Measurements from ENCODE around the gene RECQL.

- TF ChIP-seq CTCF (conservative IDR thresholded peaks at IDR 0.05 in 1 of 2, IDR thresholded peaks at IDR 0.05 in 1 of 2; ENCODE audit: low read depth in 1 of 2, low read length in 2 of 2) (no peak), EZH2 (IDR thresholded peaks at IDR 0.05; ENCODE audit: low read length, missing control alignments) (no peak)
Observed at GRCh38 chr12:21451529-21451928, 49.9 kb downstream of the RECQL start.

Data from fibroblast of lung (primary cell).